ENCODE data around the gene RPAP2. TPM values are rescaled to one million over a fixed set of nuclear protein-coding genes. Genes with fewer than 3 reads are reported as not detected.

The RPAP2 gene
- total and polyA plus RNA-seq, 2 donors (not counting 3 experiments of a cell fraction or from before 2014, with no cell fraction given): 4.3 to 24.9 TPM

- no peaks in the 10 kb centered on the region for H4K20me1 ChIP-seq (replicated peaks; ENCODE audit: control insufficient read depth, extremely low read depth, insufficient read depth, low read length)
- no peak overlapping the region for H3K27ac ChIP-seq (ENCODE audit: insufficient read depth, low read depth, low read length)
- no peaks in the 10 kb centered on the region for H3K9me1 ChIP-seq (replicated peaks; ENCODE audit: control insufficient read depth, extremely low read depth, insufficient read depth, low read length)
- ChIA-PET CTCF (interaction anchor here (1.2 to 1.8 kb wide), 4 partner anchors 9 to 115 kb away, joined by 3 to 5 read pairs (median 5); no protein-coding TSS in a partner anchor), POLR2A (no interaction called here)
- no peak for FAIRE-seq
- no peaks in the 10 kb centered on the region for H3K9me3 ChIP-seq (replicated peaks; ENCODE audit: control insufficient read depth, insufficient read depth, low read length)
- no peak overlapping the region for H3K9ac ChIP-seq (replicated peaks; ENCODE audit: extremely low read depth, insufficient read depth, low read length)
- dilution Hi-C loops (cut with MboI; ENCODE audit: extremely low pct_ligation_motif_present, low sequenced_read_pairs) (no loop called here), intact Hi-C loops (cut with micrococcal nuclease) (no loop called here)
- BruUV-seq (replicated peaks): no TSS peak
- H3K4me2 ChIP-seq (ENCODE audit: insufficient read depth, low read length): no peak overlapping the region
- no peak for DNase-seq (ENCODE audit: low read depth, low spot score)
- no peaks in the 10 kb centered on the region for H3K36me3 ChIP-seq (ENCODE audit: control insufficient read depth in 2 of 2, extremely low read depth in 1 of 2, insufficient read depth in 2 of 2, low read length in 2 of 2)
- TF ChIP-seq CTCF (IDR thresholded peaks at IDR 0.05; ENCODE audit: extremely low read depth in 1 of 2, insufficient read depth in 1 of 2, low read depth in 1 of 2, low read length in 2 of 2): no peak
- TF ChIP-seq FOS (IDR thresholded peaks at IDR 0.05; ENCODE audit: borderline replicate concordance, insufficient read depth, low read length): no peak
- TF ChIP-seq EZH2 (IDR thresholded peaks at IDR 0.05; ENCODE audit: borderline replicate concordance, low read depth, low read length, severe bottlenecking): no peak
- TF ChIP-seq JUN (IDR thresholded peaks at IDR 0.05; ENCODE audit: borderline replicate concordance, insufficient read depth, insufficient read length, low read depth): no peak
- no peak for TF ChIP-seq MAX (IDR thresholded peaks at IDR 0.05; ENCODE audit: insufficient read depth, insufficient read length)
- no peak for TF ChIP-seq POLR2A (IDR thresholded peaks at IDR 0.05; ENCODE audit: low read depth, low read length)
- TF ChIP-seq GATA2 (IDR thresholded peaks at IDR 0.05; ENCODE audit: insufficient read depth, insufficient read length, low read depth, low read length): no peak
- TF ChIP-seq MYC (IDR thresholded peaks at IDR 0.05; ENCODE audit: low read depth, low read length): no peak
- TF ChIP-seq POLR2AphosphoS5 (IDR thresholded peaks at IDR 0.05; ENCODE audit: insufficient read depth, low read depth, low read length): no peak
- H3K79me2 ChIP-seq (ENCODE audit: control insufficient read depth, insufficient read depth, low read length): no peaks in the 10 kb centered on the region
- H2AFZ ChIP-seq (ENCODE audit: low read depth, low read length): no peak overlapping the region
- peaks cover 0 to 2% of the 10 kb centered on the region in 2 experiments for H3K27me3 ChIP-seq (ENCODE audit: control insufficient read depth in 2 of 2, insufficient read depth in 2 of 2, low read length in 2 of 2)
- no peaks in the 10 kb centered on the region for H3K4me1 ChIP-seq (ENCODE audit: control insufficient read depth, extremely low read depth, insufficient read depth, low read length)
- no peak overlapping the region for H3K4me3 ChIP-seq (replicated peaks in 1 of 3; ENCODE audit: insufficient read depth in 1 of 3, low read depth in 1 of 3, low read length in 3 of 3)
These were observed 126.8 kb downstream of the RPAP2 start for GRCh38 chr1:92425617-92426016.

Data from endothelial cell of umbilical vein (primary cell).